ENCODE measurements around the gene CCDC170. TPM values are rescaled to one million over a fixed set of nuclear protein-coding genes. Genes with fewer than 3 reads are reported as not detected.

The CCDC170 gene
- total and polyA plus RNA-seq, 2 of the 8 experiments (the other 6 are each of a cell fraction or from before 2014, with no cell fraction given): 0.06 to 0.09 TPM

DNA sequence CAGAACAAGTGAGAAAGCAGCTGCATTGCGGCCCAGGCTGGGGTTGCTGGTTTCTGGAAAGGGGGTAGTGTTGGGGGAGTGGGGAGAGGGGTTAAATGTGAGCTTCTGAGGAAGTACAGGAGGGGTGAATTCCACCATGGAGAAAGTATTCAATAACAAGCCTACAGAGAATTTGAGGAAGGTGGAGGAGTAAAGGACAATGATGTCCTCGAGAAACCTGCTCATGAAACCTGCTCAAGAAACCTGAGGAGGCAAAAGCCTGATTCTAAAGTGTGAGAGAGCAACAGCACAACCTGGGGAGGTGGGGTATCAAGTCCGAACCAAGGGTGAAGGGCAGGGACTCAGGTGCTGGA, 175.4 kb downstream of the CCDC170 start (continued):
- TF ChIP-seq, protein P1, sequence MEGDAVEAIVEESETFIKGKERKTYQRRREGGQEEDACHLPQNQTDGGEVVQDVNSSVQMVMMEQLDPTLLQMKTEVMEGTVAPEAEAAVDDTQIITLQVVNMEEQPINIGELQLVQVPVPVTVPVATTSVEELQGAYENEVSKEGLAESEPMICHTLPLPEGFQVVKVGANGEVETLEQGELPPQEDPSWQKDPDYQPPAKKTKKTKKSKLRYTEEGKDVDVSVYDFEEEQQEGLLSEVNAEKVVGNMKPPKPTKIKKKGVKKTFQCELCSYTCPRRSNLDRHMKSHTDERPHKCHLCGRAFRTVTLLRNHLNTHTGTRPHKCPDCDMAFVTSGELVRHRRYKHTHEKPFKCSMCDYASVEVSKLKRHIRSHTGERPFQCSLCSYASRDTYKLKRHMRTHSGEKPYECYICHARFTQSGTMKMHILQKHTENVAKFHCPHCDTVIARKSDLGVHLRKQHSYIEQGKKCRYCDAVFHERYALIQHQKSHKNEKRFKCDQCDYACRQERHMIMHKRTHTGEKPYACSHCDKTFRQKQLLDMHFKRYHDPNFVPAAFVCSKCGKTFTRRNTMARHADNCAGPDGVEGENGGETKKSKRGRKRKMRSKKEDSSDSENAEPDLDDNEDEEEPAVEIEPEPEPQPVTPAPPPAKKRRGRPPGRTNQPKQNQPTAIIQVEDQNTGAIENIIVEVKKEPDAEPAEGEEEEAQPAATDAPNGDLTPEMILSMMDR (IDR thresholded peaks at IDR 0.05; ENCODE audit: control extremely low read depth in 1 of 3, insufficient read depth in 1 of 3, low read depth in 1 of 3, low read length in 3 of 3): no peak
- TF ChIP-seq, protein P2, sequence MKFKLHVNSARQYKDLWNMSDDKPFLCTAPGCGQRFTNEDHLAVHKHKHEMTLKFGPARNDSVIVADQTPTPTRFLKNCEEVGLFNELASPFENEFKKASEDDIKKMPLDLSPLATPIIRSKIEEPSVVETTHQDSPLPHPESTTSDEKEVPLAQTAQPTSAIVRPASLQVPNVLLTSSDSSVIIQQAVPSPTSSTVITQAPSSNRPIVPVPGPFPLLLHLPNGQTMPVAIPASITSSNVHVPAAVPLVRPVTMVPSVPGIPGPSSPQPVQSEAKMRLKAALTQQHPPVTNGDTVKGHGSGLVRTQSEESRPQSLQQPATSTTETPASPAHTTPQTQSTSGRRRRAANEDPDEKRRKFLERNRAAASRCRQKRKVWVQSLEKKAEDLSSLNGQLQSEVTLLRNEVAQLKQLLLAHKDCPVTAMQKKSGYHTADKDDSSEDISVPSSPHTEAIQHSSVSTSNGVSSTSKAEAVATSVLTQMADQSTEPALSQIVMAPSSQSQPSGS (IDR thresholded peaks at IDR 0.05; ENCODE audit: low read length): no peak
